H1 (cell line): ENCODE data around the gene PALD1. TPM values are rescaled to one million over a fixed set of nuclear protein-coding genes. Genes with fewer than 3 reads are reported as not detected.

Source experiments
- CTCF ChIA-PET: fragments of 300-600 bp; sonication (Branson Sonifier 250); formaldehyde crosslinking; loops from one replicate; lab custom pipeline; 2021; ENCODE audit not compliant: partially characterized antibody; lab: Charles Lee
- POLR2A ChIA-PET: fragments of 300-600 bp; sonication (Branson Sonifier 250); formaldehyde crosslinking; loops from one replicate; lab custom pipeline; 2021; ENCODE audit warnings: inconsistent platforms; ENCODE audit not compliant: partially characterized antibody; lab: Charles Lee
- DNase-seq, 2 experiments: peaks; one replicate each; pipeline versions ENCODE4 v3.0.0 to v3.0.0-alpha.2; 2010 to 2022; ENCODE audit warnings: low spot score in 2 of 2, low read depth in 1 of 2, mixed read lengths in 1 of 2
- FAIRE-seq: peaks from 2 replicates; lab custom pipeline; 2011; peaks lifted over from hg19 to GRCh38; lab: Jason Lieb, UNC
- H2AFZ ChIP-seq: 2 replicates; pipeline ENCODE4 v1.8.1; 2012; ENCODE audit warnings: low read length, inconsistent platforms
- H2AK5ac ChIP-seq: 2 replicates; pipeline ENCODE4 v1.6.1; 2013; ENCODE audit warnings: low read depth, low read length
- H2BK120ac ChIP-seq: replicated peaks from 2 replicates; pipeline ENCODE3; 2013; ENCODE audit warnings: low read depth, low read length, inconsistent platforms
- H2BK12ac ChIP-seq: 2 replicates; pipeline ENCODE4 v1.6.1; 2013; ENCODE audit warnings: low read depth, low read length
- H2BK15ac ChIP-seq: 2 replicates; pipeline ENCODE4 v1.6.1; 2013; ENCODE audit warnings: low read length
- H2BK20ac ChIP-seq: 2 replicates; pipeline ENCODE4 v1.6.1; 2013; ENCODE audit warnings: low read length
- H2BK5ac ChIP-seq: 2 replicates; pipeline ENCODE4 v1.6.1; 2013; ENCODE audit warnings: low read depth, low read length
- H3K14ac ChIP-seq: 2 replicates; pipeline ENCODE4 v1.6.1; 2013; ENCODE audit warnings: inconsistent platforms; ENCODE audit not compliant: insufficient read length
- H3K18ac ChIP-seq: 2 replicates; pipeline ENCODE4 v1.6.1; 2013; ENCODE audit warnings: low read length; ENCODE audit errors: extremely low read depth
- H3K23ac ChIP-seq: 2 replicates; pipeline ENCODE4 v1.6.1; 2013; ENCODE audit warnings: inconsistent platforms; ENCODE audit not compliant: insufficient read length
- H3K23me2 ChIP-seq: 2 replicates; pipeline ENCODE4 v1.6.1; 2013; ENCODE audit warnings: low read depth, low read length
- H3K27ac ChIP-seq: 2 replicates; pipeline ENCODE4 v1.6.1; 2011; ENCODE audit warnings: low read depth, low read length, inconsistent platforms
- H3K27me3 ChIP-seq, 4 experiments: replicated peaks in 1 of 4; 1 replicate in 1 of 4; 2 replicates in 3 of 4; pipeline versions ENCODE4 v1.6.1 to v1.8.1; 2011 to 2013; ENCODE audit warnings: low read length in 3 of 4, mild to moderate bottlenecking in 3 of 4, inconsistent platforms in 2 of 4, mixed read lengths in 2 of 4, moderate library complexity in 1 of 4; ENCODE audit not compliant: control insufficient read depth in 3 of 4, insufficient read depth in 3 of 4; ENCODE audit errors: extremely low read depth in 1 of 4
- H3K36me3 ChIP-seq, 4 experiments: 2 replicates each; pipeline versions ENCODE4 v1.6.1 to v1.8.1; 2011 to 2013; ENCODE audit warnings: mild to moderate bottlenecking in 4 of 4, low read length in 3 of 4, moderate library complexity in 2 of 4, control low read depth in 1 of 4, inconsistent platforms in 1 of 4; ENCODE audit not compliant: insufficient read depth in 4 of 4, control insufficient read depth in 2 of 4
- H3K4ac ChIP-seq: replicated peaks from 2 replicates; pipeline ENCODE3; 2013; ENCODE audit warnings: low read length, low read depth, mixed read lengths, inconsistent platforms; ENCODE audit not compliant: insufficient read length
- H3K4me1 ChIP-seq, 4 experiments: replicated peaks in 1 of 4; 1 replicate in 1 of 4; 2 replicates in 3 of 4; pipeline versions ENCODE4 v1.6.1 to v1.8.1; 2011 to 2013; ENCODE audit warnings: low read length in 3 of 4, inconsistent platforms in 2 of 4, mixed read lengths in 1 of 4; ENCODE audit not compliant: insufficient read depth in 4 of 4, control insufficient read depth in 3 of 4
- H3K4me2 ChIP-seq, 2 experiments: 2 replicates each; pipeline versions ENCODE4 v1.6.1 to v1.8.1; 2011 to 2013; ENCODE audit warnings: low read depth in 2 of 2, low read length in 2 of 2, control low read depth in 1 of 2, inconsistent platforms in 1 of 2, mild to moderate bottlenecking in 1 of 2; ENCODE audit not compliant: insufficient read depth in 1 of 2
- H3K4me3 ChIP-seq, 4 experiments: fragments of 200-600, 300-600 bp in 1 of 4; sonication (generic), shearing (Covaris generic), sonication (Bioruptor Twin) in 1 of 4; 2 replicates each; pipeline versions ENCODE4 v1.5.1 to v1.8.1; 2011 to 2016; ENCODE audit warnings: low read length in 4 of 4, low read depth in 3 of 4, control low read depth in 2 of 4, inconsistent platforms in 2 of 4, mild to moderate bottlenecking in 2 of 4, mixed read lengths in 1 of 4, moderate library complexity in 1 of 4; ENCODE audit not compliant: insufficient read depth in 2 of 4; ENCODE audit errors: extremely low read depth in 1 of 4
- H3K56ac ChIP-seq: replicated peaks from 2 replicates; pipeline ENCODE3; 2013; ENCODE audit warnings: low read depth, mild to moderate bottlenecking, mixed read lengths, low read length, inconsistent platforms; ENCODE audit not compliant: insufficient read length
- H3K79me1 ChIP-seq: 2 replicates; pipeline ENCODE4 v1.6.1; 2013; ENCODE audit warnings: low read depth, low read length, control low read depth
- H3K79me2 ChIP-seq, 2 experiments: 2 replicates each; pipeline versions ENCODE4 v1.6.1 to v1.8.1; 2012 to 2013; ENCODE audit warnings: low read length in 2 of 2, mild to moderate bottlenecking in 2 of 2, inconsistent platforms in 1 of 2; ENCODE audit not compliant: insufficient read depth in 2 of 2, control insufficient read depth in 1 of 2
- H3K9ac ChIP-seq, 4 experiments: replicated peaks in 1 of 4; 1 replicate in 1 of 4; 2 replicates in 3 of 4; pipeline versions ENCODE4 v1.6.1 to v1.8.1; 2011 to 2013; ENCODE audit warnings: low read depth in 3 of 4, low read length in 3 of 4, control low read depth in 2 of 4, mild to moderate bottlenecking in 2 of 4, moderate library complexity in 2 of 4, inconsistent platforms in 1 of 4; ENCODE audit errors: extremely low read depth in 1 of 4
- H3K9me3 ChIP-seq, 2 experiments: 2 replicates each; pipeline versions ENCODE4 v1.6.1 to v1.8.1; 2012 to 2013; ENCODE audit warnings: mild to moderate bottlenecking in 2 of 2, moderate library complexity in 2 of 2, control low read depth in 1 of 2, inconsistent platforms in 1 of 2, low read depth in 1 of 2, low read length in 1 of 2, mixed read lengths in 1 of 2; ENCODE audit not compliant: insufficient read depth in 2 of 2
- H4K20me1 ChIP-seq, 2 experiments: replicated peaks in 1 of 2; 2 replicates each; pipeline versions ENCODE3 to v1.8.1; 2011 to 2013; ENCODE audit warnings: inconsistent platforms in 2 of 2, low read length in 2 of 2, mild to moderate bottlenecking in 1 of 2; ENCODE audit not compliant: insufficient read depth in 2 of 2, control insufficient read depth in 1 of 2
- H4K5ac ChIP-seq: 2 replicates; pipeline ENCODE4 v1.6.1; 2013; ENCODE audit warnings: low read length, low read depth, mixed read lengths, inconsistent platforms; ENCODE audit not compliant: insufficient read length
- H4K8ac ChIP-seq: 2 replicates; pipeline ENCODE4 v1.8.0; 2013; ENCODE audit warnings: mild to moderate bottlenecking, moderate library complexity, low read length, inconsistent platforms; ENCODE audit not compliant: insufficient read depth; ENCODE audit errors: extremely low read depth
- H4K91ac ChIP-seq: replicated peaks from 2 replicates; pipeline ENCODE3; 2013; ENCODE audit warnings: low read length, mixed read lengths, inconsistent platforms; ENCODE audit not compliant: insufficient read length
- ASH2L ChIP-seq: fragments of 200-600, 300-600 bp; sonication (generic); IDR thresholded peaks from one replicate; pipeline ENCODE4 v1.7.1; 2017; ENCODE audit warnings: low read length
- BRCA1 ChIP-seq: IDR thresholded peaks from 2 replicates; pipeline ENCODE4 v1.6.1; 2012; ENCODE audit warnings: low read depth, low read length, improper control_type of control experiment
- CTBP2 ChIP-seq: IDR thresholded peaks from 2 replicates; pipeline ENCODE4 v1.7.0; 2011; ENCODE audit warnings: borderline replicate concordance, mild to moderate bottlenecking, moderate library complexity, mixed read lengths, low read length; ENCODE audit not compliant: insufficient read depth, insufficient read length
- EGR1 ChIP-seq: IDR thresholded peaks from 2 replicates; pipeline ENCODE4 v1.6.1; 2011; ENCODE audit warnings: low read depth, low read length, borderline replicate concordance
- FOSL1 ChIP-seq: IDR thresholded peaks from 2 replicates; pipeline ENCODE4 v1.6.1; 2011; ENCODE audit warnings: mild to moderate bottlenecking, low read depth, low read length, moderate library complexity; ENCODE audit not compliant: insufficient read depth
- HDAC2 ChIP-seq, 2 experiments: fragments of 300-600 bp in 1 of 2; sonication (generic) in 1 of 2; IDR thresholded peaks; 2 replicates each; pipeline ENCODE4 v1.6.1; 2011 to 2012; ENCODE audit warnings: low read depth in 2 of 2, low read length in 2 of 2, mild to moderate bottlenecking in 2 of 2, moderate library complexity in 2 of 2, borderline replicate concordance in 1 of 2, inconsistent platforms in 1 of 2
- RBBP5 ChIP-seq: IDR thresholded peaks from 2 replicates; pipeline ENCODE4 v1.7.1; 2012; ENCODE audit warnings: low read depth, mild to moderate bottlenecking, inconsistent platforms, low read length, moderate library complexity, borderline replicate concordance
- RFX5 ChIP-seq: IDR thresholded peaks from 2 replicates; pipeline ENCODE4 v1.6.1; 2011; ENCODE audit warnings: low read depth, low read length, improper control_type of control experiment, borderline replicate concordance
- SP2 ChIP-seq: IDR thresholded peaks from 2 replicates; pipeline ENCODE4 v1.6.1; 2012; ENCODE audit warnings: mild to moderate bottlenecking, low read length, inconsistent platforms
- SRF ChIP-seq: IDR thresholded peaks from 2 replicates; pipeline ENCODE4 v1.6.1; 2011; ENCODE audit warnings: mild to moderate bottlenecking, low read depth, low read length, moderate library complexity
- ZNF274 ChIP-seq: IDR thresholded peaks from 2 replicates; pipeline ENCODE4 v1.7.0; 2012; ENCODE audit warnings: low read length, borderline replicate concordance; ENCODE audit errors: extremely low read depth
- WGBS, 2 experiments: shearing (Covaris generic) in 1 of 2; methylation state at CpG; one replicate each; pipeline versions ENCODE4 v1.1.6 to v1.1.7; 2013 to 2015; ENCODE audit warnings: low lambda C conversion rate in 2 of 2, mixed read lengths in 2 of 2, inconsistent platforms in 1 of 2, low coverage in 1 of 2, missing lambda C conversion rate in 1 of 2; ENCODE audit not compliant: insufficient replicate concordance in 2 of 2, insufficient coverage in 1 of 2, insufficient read length in 1 of 2; ENCODE audit errors: extremely low coverage in 1 of 2, missing lambda C conversion rate in 1 of 2; 5-methylcytosine and 5-hydroxymethylcytosine counted together
- polyA plus RNA-seq, 7 experiments: library from polyadenylated mRNA; depleted of rRNA in 3 of 7; stranded (reverse) in 5 of 7; unstranded in 2 of 7; fragments of >200 nt in 5 of 7; fragments of 200-250 nt in 2 of 7; gene quantifications; 1 replicate in 5 of 7; 2 replicates in 1 of 7; 4 replicates in 1 of 7; pipeline versions ENCODE4 v1.2.1 to v1.2.3, GENCODE V29; 2011 to 2013; ENCODE audit warnings: missing spikeins in 2 of 7, mixed read lengths in 2 of 7
- total RNA-seq: library from RNA; stranded (reverse); fragmentation: NEBNext Ultra II Directional; extraction: Animal tissue kit (Norgen Biotek cat#: 25700); gene quantifications from 2 replicates; pipeline ENCODE4 v1.2.1, GENCODE V29; 2021
- TF ChIP-seq, protein P1 (sequence below): IDR thresholded peaks from 2 replicates; pipeline ENCODE4 v1.6.1; 2012; ENCODE audit warnings: inconsistent platforms

Gene PALD1
- total and polyA plus RNA-seq, 2 of the 8 experiments (the other 6 are each of a cell fraction or from before 2014, with no cell fraction given): 13.3 to 32.8 TPM

GRCh38 chr10:70510904-70511303, 32.3 kb downstream of the PALD1 start:
- no peak overlapping the region for H2BK20ac ChIP-seq
- peak overlapping the region; percentile 71; the same call in 1 of the 2 replicates for H2BK12ac ChIP-seq
- H3K36me3 ChIP-seq: no peaks in the 10 kb centered on the region
- H3K27ac ChIP-seq: no peak overlapping the region
- H3K79me2 ChIP-seq: no peaks in the 10 kb centered on the region
- 90% methylated on average over 6 of the region's 6 CpGs; no CpG with 5 or more reads in 1 of the 2 experiments for WGBS, 2 experiments
- H3K18ac ChIP-seq: no peak overlapping the region
- H2BK120ac ChIP-seq: no peak overlapping the region
- no peak overlapping the region for H4K8ac ChIP-seq
- no peak overlapping the region for H3K14ac ChIP-seq
- H2AFZ ChIP-seq: no peak overlapping the region
- H4K20me1 ChIP-seq: peaks cover 0 to 5% of the 10 kb centered on the region in 2 experiments
- no peak overlapping the region for H3K4me3 ChIP-seq
- no peak overlapping the region for H3K56ac ChIP-seq
- no peak overlapping the region for H3K4ac ChIP-seq
- no peak overlapping the region for H2AK5ac ChIP-seq
- no peaks in the 10 kb centered on the region for H3K9me3 ChIP-seq
- H2BK15ac ChIP-seq: peak overlapping the region; percentile 33; the same call in 1 of the 2 replicates
- H3K4me1 ChIP-seq: peaks cover 0 to 26% (median 19%) of the 10 kb centered on the region in 4 experiments; a peak in 6 of 7 replicates
- CTCF ChIA-PET: interaction anchor here (0.6 to 4.5 kb wide), 7 partner anchors 11 to 218 kb away, joined by 3 to 23 read pairs (median 6); no protein-coding TSS in a partner anchor
- H3K23ac ChIP-seq: no peak overlapping the region
- no peak overlapping the region for H3K9ac ChIP-seq
- H3K27me3 ChIP-seq: no peaks in the 10 kb centered on the region; a peak in 3 of 7 replicates
- no peak overlapping the region for H4K91ac ChIP-seq
- FAIRE-seq: peak; percentile 24
- H3K23me2 ChIP-seq: no peaks in the 10 kb centered on the region; the same call in 1 of the 2 replicates
- peak overlapping the region; percentile 61; the same call in 1 of the 2 replicates for H2BK5ac ChIP-seq
- no peak for DNase-seq
- H3K4me2 ChIP-seq: no peak overlapping the region
- peaks cover 8% of the 10 kb centered on the region for H3K79me1 ChIP-seq
- no peak overlapping the region for H4K5ac ChIP-seq
- POLR2A ChIA-PET: interaction anchor here (1.2 to 1.9 kb wide), 2 partner anchors 16 to 21 kb away, joined by 3 to 4 read pairs; no protein-coding TSS in a partner anchor
- TF ChIP-seq BRCA1 (no peak), EGR1 (no peak), SP2 (no peak), HDAC2 (IDR thresholded peaks at IDR 0.05; ENCODE audit: borderline replicate concordance in 1 of 2, low read depth in 2 of 2, low read length in 2 of 2) (no peak), SRF (no peak), CTBP2 (no peak), RBBP5 (no peak), ZNF274 (no peak), ASH2L (no peak), RFX5 (no peak), FOSL1 (no peak)
- TF ChIP-seq, protein P1, sequence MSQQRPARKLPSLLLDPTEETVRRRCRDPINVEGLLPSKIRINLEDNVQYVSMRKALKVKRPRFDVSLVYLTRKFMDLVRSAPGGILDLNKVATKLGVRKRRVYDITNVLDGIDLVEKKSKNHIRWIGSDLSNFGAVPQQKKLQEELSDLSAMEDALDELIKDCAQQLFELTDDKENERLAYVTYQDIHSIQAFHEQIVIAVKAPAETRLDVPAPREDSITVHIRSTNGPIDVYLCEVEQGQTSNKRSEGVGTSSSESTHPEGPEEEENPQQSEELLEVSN: no peak
